GM10248 (cell line): ENCODE measurements around the gene FSD1.

Source experiments
- CTCF ChIA-PET: fragments of 300-600 bp; sonication (Branson Sonifier 250); formaldehyde crosslinking; extraction: SDS; loops from one replicate; lab custom pipeline; 2021; ENCODE audit warnings: antibody characterized with exemption; lab: Yijun Ruan, JAX
- POLR2A ChIA-PET: fragments of 350-650 bp; sonication (Branson Sonifier 250); formaldehyde crosslinking; extraction: SDS; loops from one replicate; lab custom pipeline; 2020; ENCODE audit warnings: antibody characterized with exemption; lab: Yijun Ruan, JAX
- DNase-seq: peaks from one replicate; pipeline ENCODE4 v3.0.0; 2012; ENCODE audit errors: extremely low spot score
- TF ChIP-seq, protein P1 (sequence below): IDR thresholded peaks from 2 replicates; pipeline ENCODE4 v1.5.1; 2012; ENCODE audit warnings: mild to moderate bottlenecking, low read depth; ENCODE audit errors: extremely low read depth, missing control alignments, control extremely low read depth

The FSD1 gene

DNA sequence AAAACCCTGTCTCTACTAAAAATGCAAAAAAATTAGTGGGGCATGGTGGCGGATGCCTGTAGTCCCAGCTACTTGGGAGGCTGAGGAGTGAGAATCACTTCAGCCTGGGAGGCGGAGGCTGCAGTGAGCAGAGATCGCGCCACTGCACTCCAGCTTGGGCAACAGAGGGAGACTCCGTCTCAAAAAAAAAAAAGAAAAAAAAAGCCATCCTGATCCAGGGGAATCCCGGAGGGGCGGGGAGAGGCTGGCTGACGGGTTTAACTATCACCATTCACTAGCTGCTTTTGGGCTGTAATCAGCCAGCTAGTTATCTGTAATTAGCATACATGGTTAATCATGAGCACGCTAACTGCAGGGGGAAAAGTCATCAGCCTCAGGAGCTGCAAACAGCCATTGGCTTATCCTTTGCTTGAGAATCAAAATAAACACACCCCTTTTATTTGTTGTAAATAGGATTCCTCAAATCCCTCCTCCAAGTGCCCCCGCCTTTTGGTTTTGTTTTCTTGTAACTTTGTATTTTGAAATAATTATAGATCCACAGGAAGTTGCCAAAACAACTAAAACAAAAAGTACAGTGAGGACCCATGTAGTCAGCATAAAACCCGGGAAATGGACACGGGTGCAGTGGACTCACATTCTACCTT lies 9.6 kb downstream of the FSD1 start:
- TF ChIP-seq, protein P1, sequence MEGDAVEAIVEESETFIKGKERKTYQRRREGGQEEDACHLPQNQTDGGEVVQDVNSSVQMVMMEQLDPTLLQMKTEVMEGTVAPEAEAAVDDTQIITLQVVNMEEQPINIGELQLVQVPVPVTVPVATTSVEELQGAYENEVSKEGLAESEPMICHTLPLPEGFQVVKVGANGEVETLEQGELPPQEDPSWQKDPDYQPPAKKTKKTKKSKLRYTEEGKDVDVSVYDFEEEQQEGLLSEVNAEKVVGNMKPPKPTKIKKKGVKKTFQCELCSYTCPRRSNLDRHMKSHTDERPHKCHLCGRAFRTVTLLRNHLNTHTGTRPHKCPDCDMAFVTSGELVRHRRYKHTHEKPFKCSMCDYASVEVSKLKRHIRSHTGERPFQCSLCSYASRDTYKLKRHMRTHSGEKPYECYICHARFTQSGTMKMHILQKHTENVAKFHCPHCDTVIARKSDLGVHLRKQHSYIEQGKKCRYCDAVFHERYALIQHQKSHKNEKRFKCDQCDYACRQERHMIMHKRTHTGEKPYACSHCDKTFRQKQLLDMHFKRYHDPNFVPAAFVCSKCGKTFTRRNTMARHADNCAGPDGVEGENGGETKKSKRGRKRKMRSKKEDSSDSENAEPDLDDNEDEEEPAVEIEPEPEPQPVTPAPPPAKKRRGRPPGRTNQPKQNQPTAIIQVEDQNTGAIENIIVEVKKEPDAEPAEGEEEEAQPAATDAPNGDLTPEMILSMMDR, result no peak
- DNase-seq, result no peak
- ChIA-PET CTCF (interaction anchor here (1.1 kb wide), 2 partner anchors 17 to 46 kb away, joined by 3 to 6 read pairs; no protein-coding TSS in a partner anchor), POLR2A (interaction anchor here (0.5 to 0.7 kb wide), 2 partner anchors 14 to 168 kb away, joined by 4 to 5 read pairs; no protein-coding TSS in a partner anchor)

DNA sequence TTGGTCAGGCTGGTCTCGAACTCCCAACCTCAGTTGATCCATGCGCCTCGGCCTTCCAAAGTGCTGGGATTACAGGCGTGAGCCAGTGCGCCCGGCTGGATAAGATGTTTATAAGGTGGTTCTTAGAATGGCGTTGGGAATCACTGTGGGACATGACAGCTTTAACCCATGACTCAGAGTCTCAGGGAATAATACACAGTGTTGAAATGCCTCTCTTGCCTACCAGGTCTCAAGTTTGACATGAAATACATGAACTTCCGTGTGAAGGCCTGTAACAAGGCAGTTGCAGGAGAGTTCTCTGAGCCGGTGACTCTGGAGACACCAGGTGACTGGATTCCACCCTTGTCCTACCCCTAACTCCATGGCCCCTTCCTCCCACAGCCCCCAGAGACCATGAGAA lies 12.6 kb downstream of the FSD1 start:
- POLR2A ChIA-PET, result no interaction called here
- TF ChIP-seq, protein P1, result no peak
- DNase-seq, result no peak
- CTCF ChIA-PET, result no interaction called here

DNA sequence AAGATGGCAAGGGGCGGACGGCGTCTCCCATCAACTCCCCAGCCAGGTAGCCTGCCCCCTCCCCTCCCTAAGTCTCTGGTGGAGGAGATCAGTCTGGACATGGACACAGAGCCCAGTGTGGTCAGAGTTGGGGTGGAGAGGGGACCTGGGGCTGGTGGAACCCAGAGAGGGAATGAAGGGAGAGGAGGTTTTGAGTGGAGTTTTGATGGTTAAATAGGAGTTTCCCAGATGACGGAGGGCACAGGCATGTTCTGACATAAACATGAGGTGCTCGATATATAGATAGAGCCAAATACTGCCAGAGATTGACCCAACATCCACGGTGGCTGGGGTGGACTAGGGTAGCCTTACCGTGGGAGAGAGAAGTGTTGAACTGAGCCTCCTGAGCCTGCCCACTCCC lies 14.1 kb downstream of the FSD1 start:
- DNase-seq, result peak; percentile 4
- POLR2A ChIA-PET, result no interaction called here
- TF ChIP-seq, protein P1, result no peak
- CTCF ChIA-PET, result interaction anchor here (1.2 to 4.9 kb wide), 4 partner anchors 11 to 51 kb away, joined by 3 to 28 read pairs (median 13); partner anchors contain the start of gene MPND

DNA sequence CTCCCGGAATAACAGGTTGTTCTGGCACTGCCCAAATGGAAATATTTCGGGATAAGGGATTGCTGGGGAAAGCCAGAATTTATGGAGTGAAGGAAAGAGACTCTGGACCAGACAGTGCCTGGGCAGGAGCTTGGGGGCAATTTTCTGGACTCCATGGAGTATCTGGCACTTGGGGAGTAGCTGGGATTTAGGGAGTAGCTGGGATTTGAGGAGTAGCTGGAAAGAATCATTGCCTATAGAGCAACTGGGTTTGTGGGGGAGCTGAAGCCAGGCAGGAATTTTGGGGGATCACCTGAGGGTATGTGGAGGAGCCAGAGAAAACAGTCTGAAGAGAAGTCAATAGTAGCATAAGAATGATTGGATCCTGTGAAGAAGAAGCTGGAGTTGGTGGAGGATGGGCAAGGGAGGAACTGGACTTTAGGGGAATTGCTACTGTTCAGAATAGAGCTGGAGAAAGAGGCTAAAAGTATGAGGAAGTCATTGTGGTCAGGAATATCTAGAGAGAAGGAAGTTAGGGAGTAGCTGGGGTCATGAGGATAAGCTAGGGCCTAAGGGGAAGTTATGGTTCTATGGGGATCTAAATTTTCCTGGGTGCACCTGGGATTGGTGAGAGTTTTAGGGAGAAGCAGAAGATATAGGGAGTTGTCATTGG lies 14.8 kb downstream of the FSD1 start:
- TF ChIP-seq, protein P1, result no peak
- ChIA-PET CTCF (interaction anchor here (0.9 to 4.9 kb wide), 7 partner anchors 12 to 81 kb away, joined by 3 to 28 read pairs (median 4); partner anchors contain the start of genes FSD1, MPND and SH3GL1), POLR2A (no interaction called here)
- peak; percentile 3 for DNase-seq

DNA sequence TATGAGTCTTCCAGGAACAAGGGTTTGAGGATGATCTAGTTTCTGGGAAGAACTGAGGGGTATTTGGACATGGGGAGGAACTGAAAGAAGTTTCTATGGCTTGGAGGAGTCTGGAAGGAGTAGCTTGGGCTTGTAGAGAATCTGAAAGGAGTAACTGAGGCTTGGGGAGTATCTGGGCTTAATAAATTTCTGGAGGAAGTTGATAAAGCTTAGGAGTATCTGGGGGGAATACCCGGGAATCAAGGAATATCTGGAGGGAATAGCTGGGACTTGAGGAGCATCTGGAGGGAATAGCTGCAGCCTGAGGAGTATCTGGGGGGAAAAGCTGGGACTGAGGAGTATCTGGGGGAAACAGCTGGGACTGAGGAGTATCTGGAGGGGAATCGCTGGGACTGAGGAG lies 16.0 kb downstream of the FSD1 start:
- CTCF ChIA-PET, result interaction anchor here (1.2 to 4.9 kb wide), 6 partner anchors 15 to 80 kb away, joined by 4 to 28 read pairs (median 8); partner anchors contain the start of genes MPND and SH3GL1
- DNase-seq, result no peak
- POLR2A ChIA-PET, result no interaction called here
- TF ChIP-seq, protein P1, result no peak

DNA sequence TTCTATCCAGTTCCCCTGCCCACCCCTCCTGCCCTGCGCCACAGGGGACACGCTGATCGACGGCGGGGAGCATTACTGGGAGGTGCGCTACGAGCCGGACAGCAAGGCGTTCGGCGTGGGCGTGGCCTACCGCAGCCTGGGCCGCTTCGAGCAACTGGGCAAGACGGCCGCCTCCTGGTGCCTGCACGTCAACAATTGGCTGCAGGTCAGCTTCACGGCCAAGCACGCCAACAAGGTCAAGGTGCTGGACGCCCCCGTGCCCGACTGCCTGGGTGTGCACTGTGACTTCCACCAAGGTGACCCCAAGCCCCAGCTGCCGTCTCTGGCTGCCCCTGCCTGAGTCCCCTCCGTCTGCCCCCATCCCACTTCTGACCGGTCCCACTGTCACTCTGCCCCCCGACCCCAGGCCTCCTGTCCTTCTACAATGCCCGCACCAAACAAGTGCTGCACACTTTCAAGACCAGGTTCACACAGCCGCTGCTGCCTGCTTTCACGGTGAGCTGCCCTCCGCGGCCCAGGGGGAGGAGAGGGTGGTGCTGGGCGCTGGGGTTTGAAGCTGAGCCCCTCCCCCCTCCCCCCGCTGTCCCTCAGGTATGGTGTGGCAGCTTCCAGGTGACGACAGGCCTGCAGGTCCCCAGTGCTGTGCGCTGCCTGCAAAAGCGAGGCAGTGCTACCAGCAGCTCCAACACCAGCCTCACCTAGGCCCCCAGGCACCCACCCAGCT lies 18.7 kb downstream of the FSD1 start:
- no peak for DNase-seq
- POLR2A ChIA-PET, result interaction anchor here (0.9 to 1.6 kb wide), 2 partner anchors 20 kb away, joined by 3 read pairs; partner anchors contain the start of gene MPND
- TF ChIP-seq, protein P1, result no peak
- CTCF ChIA-PET, result interaction anchor here (1.7 to 4.9 kb wide), 5 partner anchors 12 to 78 kb away, joined by 5 to 28 read pairs (median 11); partner anchors contain the start of genes CHAF1A and SH3GL1
